ENCODE data around the gene MED6.

DNA sequence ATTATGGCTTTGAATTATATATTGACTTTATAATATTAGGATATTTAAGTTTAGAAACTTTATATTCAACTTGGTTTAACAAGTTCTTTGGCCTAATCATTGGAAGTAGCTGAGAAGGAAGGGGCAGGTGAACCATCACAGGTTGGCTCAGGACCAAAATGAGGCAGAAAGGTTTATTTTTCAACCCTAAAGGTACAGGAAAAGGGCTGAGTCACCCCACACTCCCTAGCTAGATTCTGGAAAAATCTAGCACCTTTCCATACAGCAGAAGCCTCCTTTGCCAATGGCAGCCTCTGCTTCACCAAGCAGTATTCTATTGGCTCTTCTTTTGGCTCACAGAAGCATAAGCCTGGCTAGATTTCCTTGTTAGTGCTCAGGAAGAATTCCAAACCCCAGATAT is 19.3 kb upstream of the MED6 start:
- TF ChIP-seq EZH2 (optimal IDR thresholded peaks at IDR 0.05; ENCODE audit: low read depth, low read length) = no peak
- TF ChIP-seq, protein P1, sequence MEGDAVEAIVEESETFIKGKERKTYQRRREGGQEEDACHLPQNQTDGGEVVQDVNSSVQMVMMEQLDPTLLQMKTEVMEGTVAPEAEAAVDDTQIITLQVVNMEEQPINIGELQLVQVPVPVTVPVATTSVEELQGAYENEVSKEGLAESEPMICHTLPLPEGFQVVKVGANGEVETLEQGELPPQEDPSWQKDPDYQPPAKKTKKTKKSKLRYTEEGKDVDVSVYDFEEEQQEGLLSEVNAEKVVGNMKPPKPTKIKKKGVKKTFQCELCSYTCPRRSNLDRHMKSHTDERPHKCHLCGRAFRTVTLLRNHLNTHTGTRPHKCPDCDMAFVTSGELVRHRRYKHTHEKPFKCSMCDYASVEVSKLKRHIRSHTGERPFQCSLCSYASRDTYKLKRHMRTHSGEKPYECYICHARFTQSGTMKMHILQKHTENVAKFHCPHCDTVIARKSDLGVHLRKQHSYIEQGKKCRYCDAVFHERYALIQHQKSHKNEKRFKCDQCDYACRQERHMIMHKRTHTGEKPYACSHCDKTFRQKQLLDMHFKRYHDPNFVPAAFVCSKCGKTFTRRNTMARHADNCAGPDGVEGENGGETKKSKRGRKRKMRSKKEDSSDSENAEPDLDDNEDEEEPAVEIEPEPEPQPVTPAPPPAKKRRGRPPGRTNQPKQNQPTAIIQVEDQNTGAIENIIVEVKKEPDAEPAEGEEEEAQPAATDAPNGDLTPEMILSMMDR (IDR thresholded peaks at IDR 0.05; ENCODE audit: low read length) = no peak

Data from MM.1S (cell line).